A549 (cell line): ENCODE measurements around the gene RPL27A. TPM values are rescaled to one million over a fixed set of nuclear protein-coding genes. Genes with fewer than 3 reads are reported as not detected.
A peak's percentile ranks its signal among the peaks of the same experiment; 100 is the strongest.

Experiments
- ATAC-seq, 2 experiments: fragments of 200-7000 bp in 1 of 2; fragments of >200 bp in 1 of 2; cut with Nextera tagmentation in 1 of 2; cut with Tn5 transposase in 1 of 2; 3 replicates each; pipeline versions ENCODE4 v1.8.0 to v1.9.1; 2018 to 2020; ENCODE audit warnings: mild to moderate bottlenecking in 1 of 2, moderate library complexity in 1 of 2
- CTCF ChIA-PET: fragments of 300-600 bp; sonication (Branson Sonifier 250); formaldehyde crosslinking; extraction: SDS; loops from one replicate; lab custom pipeline; 2021; ENCODE audit warnings: antibody characterized with exemption, inconsistent platforms; lab: Yijun Ruan, JAX
- POLR2A ChIA-PET: fragments of 350-600 bp; formaldehyde crosslinking; extraction: SDS; loops from one replicate; lab custom pipeline; 2021; ENCODE audit warnings: antibody characterized with exemption, inconsistent platforms; lab: Yijun Ruan, JAX
- DNase-seq, 2 experiments: peaks; one replicate each; pipeline versions ENCODE4 v3.0.0 to v3.0.0-alpha.2; 2011 to 2016; ENCODE audit warnings: low read depth in 1 of 2, low spot score in 1 of 2
- FAIRE-seq: peaks from 2 replicates; lab custom pipeline; 2011; peaks lifted over from hg19 to GRCh38; lab: Jason Lieb, UNC
- H3K27ac ChIP-seq, 2 experiments: fragments of >200 bp; sonication (Bioruptor Twin); formaldehyde crosslinking; 3 replicates each; pipeline ENCODE4 v1.5.1; 2016 to 2017
- H3K4me1 ChIP-seq: fragments of >200 bp; sonication (Bioruptor Twin); formaldehyde crosslinking; 3 replicates; pipeline ENCODE4 v1.6.1; 2016
- H3K4me2 ChIP-seq: fragments of >200 bp; sonication (Bioruptor Twin); formaldehyde crosslinking; 3 replicates; pipeline ENCODE4 v1.6.1; 2016
- H3K4me3 ChIP-seq: fragments of >200 bp; sonication (Bioruptor Twin); formaldehyde crosslinking; 3 replicates; pipeline ENCODE4 v1.5.1; 2016
- H3K9me3 ChIP-seq: fragments of >200 bp; sonication (Bioruptor Twin); formaldehyde crosslinking; 3 replicates; pipeline ENCODE4 v1.6.1; 2016
- BHLHE40 ChIP-seq: IDR thresholded peaks from 2 replicates; pipeline ENCODE4 v1.6.1; 2012; ENCODE audit warnings: low read depth, low read length, inconsistent platforms
- CBX2 ChIP-seq: fragments of 200-600 bp; sonication (generic); IDR thresholded peaks from 2 replicates; pipeline ENCODE4 v1.6.1; 2016; ENCODE audit warnings: low read depth, mild to moderate bottlenecking, borderline replicate concordance
- ELK1 ChIP-seq: fragments of 150-350 bp; IDR thresholded peaks from 2 replicates; pipeline ENCODE4 v1.6.1; 2014; ENCODE audit warnings: low read depth, mild to moderate bottlenecking, low read length
- EP300 ChIP-seq, 2 experiments: fragments of >200 bp; sonication (Bioruptor Twin); formaldehyde crosslinking; IDR thresholded peaks; 2 replicates in 1 of 2; 3 replicates in 1 of 2; pipeline ENCODE4 v1.6.1; 2016 to 2017
- FOSL2 ChIP-seq, 2 experiments: fragments of 450-650 bp in 1 of 2; fragments of >200 bp in 1 of 2; sonication (Bioruptor Twin) in 1 of 2; formaldehyde crosslinking; IDR thresholded peaks; 2 replicates each; pipeline versions ENCODE4 v1.5.0 to v1.6.1; 2016 to 2020; ENCODE audit warnings: mild to moderate bottlenecking in 1 of 2, moderate library complexity in 1 of 2
- HOXA7 ChIP-seq: fragments of 250-450 bp; sonication (Bioruptor Pico); IDR thresholded peaks from 2 replicates; pipeline ENCODE4 v1.5.0; 2020; ENCODE audit warnings: mild to moderate bottlenecking, moderate library complexity
- HOXB13 ChIP-seq: fragments of 250-450 bp; sonication (Bioruptor Pico); IDR thresholded peaks from 2 replicates; pipeline ENCODE4 v1.5.0; 2020; ENCODE audit warnings: low read depth, mild to moderate bottlenecking, moderate library complexity
- JUN ChIP-seq, 2 experiments: fragments of >200 bp; sonication (Bioruptor Twin); formaldehyde crosslinking; IDR thresholded peaks; 2 replicates in 1 of 2; 3 replicates in 1 of 2; pipeline ENCODE4 v1.6.1; 2016 to 2017
- MYC ChIP-seq: IDR thresholded peaks from 2 replicates; pipeline ENCODE4 v1.6.1; 2012; ENCODE audit warnings: mild to moderate bottlenecking, inconsistent platforms, low read length, improper control_type of control experiment, borderline replicate concordance
- NFE2L2 ChIP-seq: fragments of 150-350 bp; conservative IDR thresholded peaks from 2 replicates; pipeline ENCODE4 v1.6.1; 2014; ENCODE audit warnings: low read length
- NPAS2 ChIP-seq: fragments of 250-450 bp; sonication (Bioruptor Pico); IDR thresholded peaks from 2 replicates; pipeline ENCODE4 v1.8.0; 2022; ENCODE audit warnings: mild to moderate bottlenecking, moderate library complexity, borderline replicate concordance
- NR3C1 ChIP-seq: fragments of >200 bp; sonication (Bioruptor Twin); formaldehyde crosslinking; IDR thresholded peaks from 3 replicates; pipeline ENCODE4 v1.6.1; 2017
- POLR2AphosphoS2 ChIP-seq: conservative IDR thresholded peaks from 2 replicates; pipeline ENCODE4 v1.6.1; 2012; ENCODE audit warnings: low read length, improper control_type of control experiment, inconsistent platforms
- RAD21 ChIP-seq, 2 experiments: fragments of >200 bp in 1 of 2; sonication (Bioruptor Twin) in 1 of 2; formaldehyde crosslinking in 1 of 2; IDR thresholded peaks in 1 of 2; conservative IDR thresholded peaks in 1 of 2; 2 replicates in 1 of 2; 3 replicates in 1 of 2; pipeline ENCODE4 v1.6.1; 2012 to 2018; ENCODE audit warnings: inconsistent platforms in 1 of 2
- RCOR1 ChIP-seq: fragments of 150-350 bp; IDR thresholded peaks from 2 replicates; pipeline ENCODE4 v1.6.1; 2014; ENCODE audit warnings: antibody characterized with exemption, low read length, low read depth
- SMC3 ChIP-seq: fragments of >200 bp; sonication (Bioruptor Twin); formaldehyde crosslinking; IDR thresholded peaks from 3 replicates; pipeline ENCODE4 v1.6.1; 2018; ENCODE audit warnings: inconsistent platforms
- USF2 ChIP-seq: fragments of 450-650 bp; IDR thresholded peaks from 2 replicates; pipeline ENCODE4 v1.6.1; 2014; ENCODE audit warnings: antibody characterized with exemption
- ZC3H11A ChIP-seq: fragments of 450-650 bp; IDR thresholded peaks from 2 replicates; pipeline ENCODE4 v1.6.1; 2014; ENCODE audit warnings: antibody characterized with exemption, mild to moderate bottlenecking
- ZSCAN20 ChIP-seq: fragments of 250-450 bp; sonication (Bioruptor Pico); IDR thresholded peaks from 2 replicates; pipeline ENCODE4 v1.8.0; 2022; ENCODE audit warnings: mild to moderate bottlenecking, moderate library complexity
- WGBS: methylation state at CpG from one replicate; pipeline ENCODE4 v1.1.6; 2017; ENCODE audit errors: missing lambda C conversion rate; 5-methylcytosine and 5-hydroxymethylcytosine counted together
- polyA plus RNA-seq, 4 experiments: library from polyadenylated mRNA; depleted of rRNA in 3 of 4; stranded (reverse); fragments of >200 nt; fragmentation: RNase III in 1 of 4; extraction: RNeasy Plus Mini Kit Qiagen cat#74134 plus additional on column Dnase treatment in 1 of 4; gene quantifications; 2 replicates in 3 of 4; 3 replicates in 1 of 4; pipeline ENCODE4 v1.2.3, GENCODE V29; 2011 to 2017
- TF ChIP-seq, protein P1 (sequence below): IDR thresholded peaks from 2 replicates; pipeline ENCODE4 v1.6.1; 2012
- TF ChIP-seq, protein P2 (sequence below): fragments of 250-450 bp; sonication (Bioruptor Pico); IDR thresholded peaks from 2 replicates; pipeline ENCODE4 v1.5.0; 2020; ENCODE audit warnings: low read depth, mild to moderate bottlenecking, moderate library complexity
- TF ChIP-seq, protein P3 (sequence below): fragments of >200 bp; sonication (Bioruptor Twin); formaldehyde crosslinking; IDR thresholded peaks from 3 replicates; pipeline ENCODE4 v1.5.1; 2016

RPL27A gene
- polyA plus RNA-seq, 2 of the 4 experiments (the other 2 are of a cell fraction): 804 to 3,631 TPM

- POLR2A ChIA-PET: interaction anchor here (0.6 kb wide), 1 partner anchor 138 kb away, joined by 3 read pairs; no protein-coding TSS in a partner anchor
- ATAC-seq: peak in 1 of 2 experiments; percentile 52; a peak in 3 of 6 replicates
- WGBS: 79% methylated on average over 5 of the region's 7 CpGs
- CTCF ChIA-PET: interaction anchor here (0.8 kb wide), 1 partner anchor 14 kb away, joined by 3 read pairs; no protein-coding TSS in a partner anchor
- TF ChIP-seq, protein P1, sequence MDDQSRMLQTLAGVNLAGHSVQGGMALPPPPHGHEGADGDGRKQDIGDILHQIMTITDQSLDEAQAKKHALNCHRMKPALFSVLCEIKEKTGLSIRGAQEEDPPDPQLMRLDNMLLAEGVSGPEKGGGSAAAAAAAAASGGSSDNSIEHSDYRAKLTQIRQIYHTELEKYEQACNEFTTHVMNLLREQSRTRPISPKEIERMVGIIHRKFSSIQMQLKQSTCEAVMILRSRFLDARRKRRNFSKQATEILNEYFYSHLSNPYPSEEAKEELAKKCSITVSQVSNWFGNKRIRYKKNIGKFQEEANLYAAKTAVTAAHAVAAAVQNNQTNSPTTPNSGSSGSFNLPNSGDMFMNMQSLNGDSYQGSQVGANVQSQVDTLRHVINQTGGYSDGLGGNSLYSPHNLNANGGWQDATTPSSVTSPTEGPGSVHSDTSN: no peak
- TF ChIP-seq NPAS2 (CRISPR knock-in tag): no peak
- TF ChIP-seq, protein P2, sequence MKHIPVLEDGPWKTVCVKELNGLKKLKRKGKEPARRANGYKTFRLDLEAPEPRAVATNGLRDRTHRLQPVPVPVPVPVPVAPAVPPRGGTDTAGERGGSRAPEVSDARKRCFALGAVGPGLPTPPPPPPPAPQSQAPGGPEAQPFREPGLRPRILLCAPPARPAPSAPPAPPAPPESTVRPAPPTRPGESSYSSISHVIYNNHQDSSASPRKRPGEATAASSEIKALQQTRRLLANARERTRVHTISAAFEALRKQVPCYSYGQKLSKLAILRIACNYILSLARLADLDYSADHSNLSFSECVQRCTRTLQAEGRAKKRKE (CRISPR knock-in tag): no peak
- TF ChIP-seq, protein P3, sequence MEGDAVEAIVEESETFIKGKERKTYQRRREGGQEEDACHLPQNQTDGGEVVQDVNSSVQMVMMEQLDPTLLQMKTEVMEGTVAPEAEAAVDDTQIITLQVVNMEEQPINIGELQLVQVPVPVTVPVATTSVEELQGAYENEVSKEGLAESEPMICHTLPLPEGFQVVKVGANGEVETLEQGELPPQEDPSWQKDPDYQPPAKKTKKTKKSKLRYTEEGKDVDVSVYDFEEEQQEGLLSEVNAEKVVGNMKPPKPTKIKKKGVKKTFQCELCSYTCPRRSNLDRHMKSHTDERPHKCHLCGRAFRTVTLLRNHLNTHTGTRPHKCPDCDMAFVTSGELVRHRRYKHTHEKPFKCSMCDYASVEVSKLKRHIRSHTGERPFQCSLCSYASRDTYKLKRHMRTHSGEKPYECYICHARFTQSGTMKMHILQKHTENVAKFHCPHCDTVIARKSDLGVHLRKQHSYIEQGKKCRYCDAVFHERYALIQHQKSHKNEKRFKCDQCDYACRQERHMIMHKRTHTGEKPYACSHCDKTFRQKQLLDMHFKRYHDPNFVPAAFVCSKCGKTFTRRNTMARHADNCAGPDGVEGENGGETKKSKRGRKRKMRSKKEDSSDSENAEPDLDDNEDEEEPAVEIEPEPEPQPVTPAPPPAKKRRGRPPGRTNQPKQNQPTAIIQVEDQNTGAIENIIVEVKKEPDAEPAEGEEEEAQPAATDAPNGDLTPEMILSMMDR: no peak
- no peak for TF ChIP-seq MYC
- no peak for TF ChIP-seq SMC3
- no peak for TF ChIP-seq ELK1
- no peak for TF ChIP-seq ZC3H11A
- TF ChIP-seq NFE2L2: no peak
- no peak for TF ChIP-seq BHLHE40
- TF ChIP-seq HOXB13: no peak
- TF ChIP-seq EP300 (IDR thresholded peaks at IDR 0.05): no peak
- TF ChIP-seq CBX2: no peak
- TF ChIP-seq RAD21 (conservative IDR thresholded peaks at IDR 0.05 in 1 of 2, IDR thresholded peaks at IDR 0.05 in 1 of 2): no peak
- TF ChIP-seq ZSCAN20 (CRISPR knock-in tag): no peak
- TF ChIP-seq, all 56 proteins: peak for 0
- H3K4me3 ChIP-seq: no peak overlapping the region
- no peak overlapping the region for H3K4me2 ChIP-seq
- DNase-seq: no peak
- peaks cover 24% of the 10 kb centered on the region for H3K4me1 ChIP-seq
- peak overlapping the region in 1 of 2 experiments; percentile 60; a peak in 3 of 6 replicates for H3K27ac ChIP-seq
- no peaks in the 10 kb centered on the region for H3K9me3 ChIP-seq
- no peak for FAIRE-seq
Measured at GRCh38 chr11:8732748-8733241, 50.2 kb downstream of the RPL27A start.

DNA sequence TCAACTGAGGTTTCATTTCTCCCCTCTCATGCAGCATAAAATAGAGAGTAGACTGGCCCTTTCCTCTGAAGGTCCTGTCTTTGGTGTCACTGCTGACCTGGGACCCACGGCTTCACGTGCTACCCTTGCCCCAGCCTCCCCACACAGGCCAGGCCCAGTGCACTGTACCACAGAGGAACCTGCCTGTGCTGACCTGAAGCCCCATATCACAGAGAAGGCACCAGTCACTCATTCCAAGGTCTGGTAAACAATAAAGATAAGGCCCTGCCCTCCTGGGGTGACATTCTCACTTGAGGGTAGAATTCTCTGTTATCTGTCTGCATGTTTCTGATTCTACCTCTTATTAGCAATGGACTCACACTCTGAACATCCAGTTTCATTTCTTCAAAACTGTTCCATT lies 51.3 kb downstream of the RPL27A start:
- Histone ChIP-seq H3K4me3 (no peak overlapping the region), H3K4me2 (no peak overlapping the region), H3K9me3 (no peaks in the 10 kb centered on the region), H3K4me1 (peaks cover 22% of the 10 kb centered on the region), H3K27ac (0 out of 6 replicates have a peak overlapping the region, but pooled peaks of 1 of the 2 experiments have one; percentile 3)
- ATAC-seq (no peak), FAIRE-seq (no peak), DNase-seq (no peak)
- POLR2A ChIA-PET: no interaction called here
- TF ChIP-seq RCOR1 (no peak), POLR2AphosphoS2 (no peak), NFE2L2 (no peak), USF2 (no peak), SMC3 (no peak), HOXA7 (CRISPR knock-in tag) (no peak), JUN (IDR thresholded peaks at IDR 0.05) (no peak), FOSL2 (IDR thresholded peaks at IDR 0.05) (no peak), FOSL2 (CRISPR knock-in tag; IDR thresholded peaks at IDR 0.05) (no peak), NR3C1 (no peak)
- TF ChIP-seq, protein P1: no peak
- WGBS: 100% methylated on average over 2 of the region's 2 CpGs
- CTCF ChIA-PET: interaction anchor here (1.7 kb wide), 1 partner anchor 26 kb away, joined by 4 read pairs; no protein-coding TSS in a partner anchor
